HG02870 (cell line): ENCODE data around the gene SEC61B.
"Not testable (repeated sequence)": the region's sequence is repeated elsewhere in the genome, so short reads cannot be mapped to it uniquely, and the experiment has no call there.

Experiments used
- ATAC-seq: cut with Tn5 transposase; IDR thresholded peaks from one replicate; pipeline ENCODE4 v1.9.1; 2021; ENCODE audit warnings: mild to moderate bottlenecking, moderate library complexity; ENCODE audit not compliant: unreplicated experiment

SEC61B gene

GRCh38 chr9:99235926-99236634, 14.0 kb downstream of the SEC61B start:
- peak; percentile 90 for ATAC-seq

- ATAC-seq: no peak
These were observed 15.3 kb downstream of the SEC61B start for GRCh38 chr9:99237356-99237755.

GRCh38 chr9:99237849-99238248, 15.8 kb downstream of the SEC61B start:
- ATAC-seq: not testable (repeated sequence)

- ATAC-seq: no peak
These were observed 16.2 kb downstream of the SEC61B start for GRCh38 chr9:99238331-99238730.

- ATAC-seq: no peak
These were observed 17.4 kb downstream of the SEC61B start for GRCh38 chr9:99239341-99240060.

- ATAC-seq: no peak
These were observed 19.0 kb downstream of the SEC61B start for GRCh38 chr9:99241106-99241505.

- peak; percentile 98 for ATAC-seq
These were observed 22.5 kb downstream of the SEC61B start for GRCh38 chr9:99244344-99245260.

- ATAC-seq: no peak
These were observed 27.5 kb downstream of the SEC61B start for GRCh38 chr9:99249619-99250018.

- no peak for ATAC-seq
These were observed 29.1 kb downstream of the SEC61B start for GRCh38 chr9:99251157-99251556.

- ATAC-seq: peak; percentile 53
These were observed 31.1 kb downstream of the SEC61B start for GRCh38 chr9:99253134-99253533.

GRCh38 chr9:99253772-99254431, 31.8 kb downstream of the SEC61B start:
- ATAC-seq: peak; percentile 79

- ATAC-seq: no peak
These were observed 33.6 kb downstream of the SEC61B start for GRCh38 chr9:99255651-99256050.

GRCh38 chr9:99257723-99258389, 35.8 kb downstream of the SEC61B start:
- no peak for ATAC-seq

- no peak for ATAC-seq
These were observed 37.3 kb downstream of the SEC61B start for GRCh38 chr9:99259231-99259918.

GRCh38 chr9:99261923-99262322, 39.8 kb downstream of the SEC61B start:
- ATAC-seq: no peak

- peak; percentile 67 for ATAC-seq
These were observed 40.9 kb downstream of the SEC61B start for GRCh38 chr9:99262949-99263418.

- no peak for ATAC-seq
These were observed 42.1 kb downstream of the SEC61B start for GRCh38 chr9:99264070-99264680.

GRCh38 chr9:99265691-99266090, 43.6 kb downstream of the SEC61B start:
- no peak for ATAC-seq
